Activated CD4-positive, alpha-beta T cell treated with anti-CD3 and anti-CD28 coated beads for 48 hours (primary cell): Measurements from ENCODE around the gene DNAJB4.
"Not testable (repeated sequence)": the region's sequence is repeated elsewhere in the genome, so short reads cannot be mapped to it uniquely, and the experiment has no call there.

Experiments used
- DNase-seq: peaks from one replicate; pipeline ENCODE4 v3.0.0-alpha.2; 2020

The DNAJB4 gene

GRCh38 chr1:77991638-77992037 lies 13.1 kb upstream of the DNAJB4 start:
- no peak for DNase-seq

GRCh38 chr1:77994117-77994705 lies 10.5 kb upstream of the DNAJB4 start:
- DNase-seq, result no peak

- DNase-seq, result no peak
Measured at GRCh38 chr1:77996734-77997133, 8.0 kb upstream of the DNAJB4 start.

DNA sequence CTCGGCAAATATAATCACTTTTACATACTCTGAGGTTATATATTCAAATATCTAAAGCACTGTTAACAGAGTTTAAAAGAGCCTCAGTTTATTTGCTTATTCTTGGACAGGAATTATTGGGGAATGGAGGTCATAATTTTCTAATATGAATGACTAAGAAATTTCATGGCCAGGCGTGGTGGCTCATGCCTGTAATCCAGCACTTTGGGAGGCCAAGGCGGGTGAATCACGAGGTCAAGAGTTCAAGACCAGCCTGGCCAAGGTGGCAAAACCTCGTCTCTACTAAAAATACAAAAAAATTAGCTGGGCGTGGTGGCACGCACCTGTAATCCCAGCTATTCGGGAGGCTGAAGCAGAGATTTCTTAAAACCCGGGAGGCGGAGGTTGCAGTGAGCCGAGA lies 4.2 kb upstream of the DNAJB4 start:
- not testable (repeated sequence) for DNase-seq

DNA sequence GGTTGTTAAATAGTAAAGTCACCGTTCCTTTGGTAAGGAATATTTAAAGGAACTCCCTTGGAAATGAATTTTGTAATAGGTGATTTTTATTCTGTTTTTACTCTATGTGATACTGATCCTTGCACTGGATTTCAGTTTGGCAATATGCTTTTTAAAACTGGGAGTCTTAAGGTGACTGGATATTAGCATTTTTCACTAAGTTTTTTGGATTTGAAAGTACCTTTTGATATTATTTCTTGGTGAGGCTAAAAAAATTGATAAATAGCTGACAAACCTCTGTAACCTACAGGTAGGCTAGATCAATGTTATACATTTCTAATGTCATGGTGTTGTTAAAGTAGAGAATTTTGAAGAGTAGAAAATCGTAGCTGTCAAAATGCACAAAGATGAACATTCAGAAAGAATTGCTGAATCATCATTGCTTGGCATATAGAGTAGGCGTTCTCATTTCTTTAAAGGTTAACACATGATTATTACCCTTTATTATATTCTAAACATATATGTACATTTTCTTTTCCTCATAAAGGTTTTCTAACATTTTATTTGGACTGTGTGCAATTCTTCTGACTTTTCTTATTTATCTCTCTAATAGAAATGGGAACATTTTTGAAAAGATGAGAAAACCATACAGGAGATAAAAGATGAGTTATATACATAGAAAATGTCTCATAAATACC lies 1.5 kb upstream of the DNAJB4 start:
- no peak for DNase-seq

GRCh38 chr1:78003882-78004718 lies 639 bp upstream of the DNAJB4 start:
- DNase-seq, result peak; percentile 65

- no peak for DNase-seq
Measured at GRCh38 chr1:78005448-78005722, 646 bp downstream of the DNAJB4 start.

- DNase-seq, result no peak
Measured at GRCh38 chr1:78005755-78006154, 1.0 kb downstream of the DNAJB4 start.

DNA sequence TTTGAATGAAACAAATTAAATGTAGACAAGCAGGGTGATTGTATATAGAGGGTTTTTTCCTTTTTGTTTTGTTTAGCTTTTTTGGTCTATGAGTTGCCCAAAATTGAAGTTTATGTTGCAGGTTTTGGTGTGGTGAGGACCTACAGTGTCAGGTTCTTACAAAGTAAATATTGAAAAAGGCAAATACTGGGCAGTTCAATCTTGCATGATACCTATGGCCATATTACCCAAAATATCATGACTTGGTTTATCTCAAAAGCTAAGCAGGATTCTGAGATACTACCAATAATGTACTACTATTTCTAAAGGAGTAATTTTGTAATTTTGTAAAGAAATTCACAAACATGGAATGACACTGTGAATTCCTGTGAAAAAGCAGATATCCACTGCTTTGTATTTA lies 1.8 kb downstream of the DNAJB4 start:
- no peak for DNase-seq

GRCh38 chr1:78007677-78008341 lies 3.1 kb downstream of the DNAJB4 start:
- DNase-seq, result no peak

GRCh38 chr1:78009276-78009675 lies 4.5 kb downstream of the DNAJB4 start:
- no peak for DNase-seq

DNA sequence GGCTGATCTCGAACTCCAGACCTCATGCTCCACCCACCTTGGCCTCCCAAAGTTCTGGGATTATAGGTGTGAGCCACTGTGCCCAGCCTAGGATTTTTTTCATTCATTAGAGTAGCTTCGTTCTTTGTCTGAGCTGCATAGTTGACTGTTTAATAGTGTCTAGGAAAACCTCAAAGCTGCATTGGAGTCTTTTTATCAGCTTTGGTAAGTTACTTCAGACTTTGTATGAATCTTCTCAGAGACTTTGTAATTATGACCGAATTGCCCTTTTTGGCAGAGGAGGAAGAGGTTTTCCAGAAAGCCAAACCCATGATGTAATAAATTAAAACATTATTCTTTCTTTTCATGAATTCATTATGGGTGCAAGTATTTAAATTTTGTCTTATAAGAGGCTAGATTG lies 5.1 kb downstream of the DNAJB4 start:
- DNase-seq, result no peak

- DNase-seq, result no peak
Measured at GRCh38 chr1:78011050-78011449, 6.3 kb downstream of the DNAJB4 start.

- DNase-seq, result no peak
Measured at GRCh38 chr1:78015148-78015547, 10.4 kb downstream of the DNAJB4 start.

- DNase-seq, result no peak
Measured at GRCh38 chr1:78019024-78019423, 14.3 kb downstream of the DNAJB4 start.

DNA sequence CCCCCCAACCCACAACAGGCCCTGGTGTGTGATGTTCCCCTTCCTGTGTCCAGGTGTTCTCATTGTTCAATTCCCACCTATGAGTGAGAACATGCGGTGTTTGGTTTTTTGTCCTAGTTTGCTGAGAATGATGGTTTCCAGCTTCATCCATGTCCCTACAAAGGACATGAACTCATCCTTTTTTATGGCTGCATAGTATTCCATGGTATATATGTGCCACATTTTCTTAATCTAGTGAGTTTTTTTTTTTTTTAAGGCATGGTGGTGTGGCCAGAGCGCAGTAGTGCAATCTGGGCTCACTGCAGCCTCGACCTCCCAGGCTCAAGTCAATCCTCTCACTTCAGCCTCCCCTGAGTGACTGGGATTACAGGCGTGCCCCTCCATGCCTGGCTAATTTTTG lies 16.4 kb downstream of the DNAJB4 start:
- not testable (repeated sequence) for DNase-seq

DNA sequence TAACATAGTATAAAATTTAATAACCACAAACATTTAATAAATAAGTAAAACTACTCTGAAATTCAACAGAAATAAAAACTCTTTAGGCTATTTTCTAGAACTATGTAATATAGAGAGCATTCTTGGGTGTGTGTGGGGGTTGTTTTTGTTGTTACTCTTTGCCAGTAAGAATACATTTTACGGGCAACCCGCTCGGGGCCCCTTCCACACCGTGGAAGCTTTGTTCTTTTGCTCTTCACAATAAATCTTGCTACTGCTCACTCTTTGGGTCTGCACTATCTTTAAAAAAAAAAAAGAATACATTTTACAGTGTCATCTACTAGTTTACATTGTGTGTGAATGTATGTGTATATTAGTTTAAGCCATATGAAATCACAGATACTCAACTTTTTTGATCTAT lies 25.1 kb downstream of the DNAJB4 start:
- DNase-seq, result no peak

GRCh38 chr1:78032996-78033796 lies 28.5 kb downstream of the DNAJB4 start:
- no peak for DNase-seq

- DNase-seq, result no peak
Measured at GRCh38 chr1:78033797-78034172, 29.0 kb downstream of the DNAJB4 start.

GRCh38 chr1:78035121-78035520 lies 30.4 kb downstream of the DNAJB4 start:
- no peak for DNase-seq

DNA sequence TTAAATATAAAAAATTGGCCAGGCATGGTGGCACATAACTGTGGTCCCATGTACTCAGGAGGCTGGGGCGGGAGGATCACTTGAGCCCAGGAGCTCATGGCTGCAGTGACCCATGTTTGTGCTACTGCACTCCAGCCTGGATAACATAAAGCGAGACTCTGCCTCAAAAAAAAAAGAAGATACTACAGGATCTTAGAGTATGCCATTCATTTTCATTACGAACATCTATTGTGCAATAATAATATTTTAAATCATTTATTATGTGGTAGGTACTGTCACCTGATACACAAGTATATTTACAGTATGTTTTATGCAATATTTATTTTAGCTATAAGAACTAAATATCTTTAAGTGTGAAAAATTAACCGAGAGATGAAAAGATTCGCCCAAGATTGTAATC lies 31.7 kb downstream of the DNAJB4 start:
- no peak for DNase-seq

DNA sequence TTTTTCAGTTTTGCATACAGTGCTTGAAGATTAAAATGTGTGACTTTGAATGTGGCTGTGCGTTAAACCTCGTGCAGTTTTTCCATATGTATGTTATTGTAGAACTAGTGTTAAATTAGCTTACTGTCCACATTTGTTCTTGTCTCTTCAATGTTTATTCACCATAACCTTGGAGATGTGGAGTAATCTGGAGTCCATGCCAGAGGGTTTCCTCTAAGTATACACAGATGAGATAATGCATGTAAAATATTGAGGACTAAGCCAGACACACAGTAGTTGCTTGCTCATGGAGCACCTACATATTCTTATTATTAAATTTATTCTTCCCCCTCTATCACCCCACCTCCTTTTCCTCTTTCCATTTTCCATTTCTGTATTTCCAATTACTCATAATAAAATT lies 33.3 kb downstream of the DNAJB4 start:
- DNase-seq, result no peak

GRCh38 chr1:78038491-78038939 lies 33.8 kb downstream of the DNAJB4 start:
- no peak for DNase-seq
